GM12892 (cell line): ENCODE results near the gene WDR45B.

Experiments
- POLR2A ChIP-seq: IDR thresholded peaks from 2 replicates; pipeline ENCODE4 v1.6.1; 2011; ENCODE audit warnings: low read depth, low read length, control low read depth
- POLR2AphosphoS5 ChIP-seq: IDR thresholded peaks from 2 replicates; pipeline ENCODE4 v1.6.1; 2011; ENCODE audit warnings: low read depth, low read length, control low read depth

- TF ChIP-seq POLR2A (no peak), POLR2AphosphoS5 (no peak)
These were observed 47.4 kb downstream of the WDR45B start for GRCh38 chr17:82600731-82601446.
